GM20000 (cell line): ENCODE data around the gene STIM1.
"Not testable (repeated sequence)": the region's sequence is repeated elsewhere in the genome, so short reads cannot be mapped to it uniquely, and the experiment has no call there.

Source experiments
- DNase-seq: peaks from one replicate; pipeline ENCODE4 v3.0.0; 2012; ENCODE audit warnings: low spot score
- TF ChIP-seq, protein P1 (sequence below): IDR thresholded peaks from 2 replicates; pipeline ENCODE4 v1.5.1; 2012; ENCODE audit warnings: mild to moderate bottlenecking, control low read depth; ENCODE audit errors: extremely low read depth, missing control alignments

The STIM1 gene

GRCh38 chr11:4050138-4050537, 194.7 kb downstream of the STIM1 start:
- DNase-seq, result no peak
- TF ChIP-seq, protein P1, sequence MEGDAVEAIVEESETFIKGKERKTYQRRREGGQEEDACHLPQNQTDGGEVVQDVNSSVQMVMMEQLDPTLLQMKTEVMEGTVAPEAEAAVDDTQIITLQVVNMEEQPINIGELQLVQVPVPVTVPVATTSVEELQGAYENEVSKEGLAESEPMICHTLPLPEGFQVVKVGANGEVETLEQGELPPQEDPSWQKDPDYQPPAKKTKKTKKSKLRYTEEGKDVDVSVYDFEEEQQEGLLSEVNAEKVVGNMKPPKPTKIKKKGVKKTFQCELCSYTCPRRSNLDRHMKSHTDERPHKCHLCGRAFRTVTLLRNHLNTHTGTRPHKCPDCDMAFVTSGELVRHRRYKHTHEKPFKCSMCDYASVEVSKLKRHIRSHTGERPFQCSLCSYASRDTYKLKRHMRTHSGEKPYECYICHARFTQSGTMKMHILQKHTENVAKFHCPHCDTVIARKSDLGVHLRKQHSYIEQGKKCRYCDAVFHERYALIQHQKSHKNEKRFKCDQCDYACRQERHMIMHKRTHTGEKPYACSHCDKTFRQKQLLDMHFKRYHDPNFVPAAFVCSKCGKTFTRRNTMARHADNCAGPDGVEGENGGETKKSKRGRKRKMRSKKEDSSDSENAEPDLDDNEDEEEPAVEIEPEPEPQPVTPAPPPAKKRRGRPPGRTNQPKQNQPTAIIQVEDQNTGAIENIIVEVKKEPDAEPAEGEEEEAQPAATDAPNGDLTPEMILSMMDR, result no peak

- not testable (repeated sequence) for DNase-seq
Measured at GRCh38 chr11:4053200-4053599, 197.7 kb downstream of the STIM1 start.

- DNase-seq, result no peak
- TF ChIP-seq, protein P1, result no peak
Measured at GRCh38 chr11:4054643-4055042, 199.2 kb downstream of the STIM1 start.

- TF ChIP-seq, protein P1, result no peak
- DNase-seq, result no peak
Measured at GRCh38 chr11:4059424-4059823, 204.0 kb downstream of the STIM1 start.

- DNase-seq, result no peak
- TF ChIP-seq, protein P1, result no peak
Measured at GRCh38 chr11:4060182-4060923, 204.9 kb downstream of the STIM1 start.

GRCh38 chr11:4061700-4062099, 206.2 kb downstream of the STIM1 start:
- DNase-seq, result no peak
- TF ChIP-seq, protein P1, result no peak

GRCh38 chr11:4063348-4063747, 207.9 kb downstream of the STIM1 start:
- TF ChIP-seq, protein P1, result no peak
- no peak for DNase-seq

- DNase-seq, result no peak
- TF ChIP-seq, protein P1, result no peak
Measured at GRCh38 chr11:4064278-4064955, 209.0 kb downstream of the STIM1 start.
